OCI-LY1 (cell line): ENCODE results near the gene CRP.

Experiments used
- H2AFZ ChIP-seq: fragments of 200-600 bp; sonication (generic), shearing (Covaris generic); 2 replicates; pipeline ENCODE4 v1.6.0; 2014; ENCODE audit warnings: antibody characterized with exemption, mild to moderate bottlenecking, low read length
- H3F3A ChIP-seq: fragments of 200-600 bp; sonication (generic), shearing (Covaris generic); 2 replicates; pipeline ENCODE4 v1.6.0; 2014; ENCODE audit warnings: mild to moderate bottlenecking, antibody characterized with exemption, low read length, moderate library complexity; ENCODE audit not compliant: insufficient read depth
- H3K27ac ChIP-seq: fragments of 200-600 bp; sonication (generic); 2 replicates; pipeline ENCODE4 v1.5.1; 2014; ENCODE audit warnings: low read length, mixed run types, mild to moderate bottlenecking, low read depth; ENCODE audit not compliant: poor library complexity, severe bottlenecking
- H3K27me3 ChIP-seq: fragments of 200-600 bp; sonication (generic); 2 replicates; pipeline ENCODE4 v1.6.0; 2014; ENCODE audit warnings: antibody characterized with exemption, mild to moderate bottlenecking, low read length, moderate library complexity; ENCODE audit not compliant: insufficient read depth
- H3K36me3 ChIP-seq: fragments of 200-600 bp; sonication (generic); 2 replicates; pipeline ENCODE4 v1.6.1; 2014; ENCODE audit warnings: mild to moderate bottlenecking, antibody characterized with exemption, low read length, moderate library complexity, mixed read lengths; ENCODE audit not compliant: insufficient read depth
- H3K4me1 ChIP-seq: fragments of 200-600 bp; sonication (generic); 2 replicates; pipeline ENCODE4 v1.5.1; 2014; ENCODE audit warnings: mild to moderate bottlenecking, low read length, moderate library complexity; ENCODE audit not compliant: insufficient read depth, severe bottlenecking
- H3K4me2 ChIP-seq: fragments of 200-600 bp; sonication (generic), shearing (Covaris generic); 2 replicates; pipeline ENCODE4 v1.6.1; 2014; ENCODE audit warnings: low read length
- H3K4me3 ChIP-seq: fragments of 200-600 bp; sonication (generic); 2 replicates; pipeline ENCODE4 v1.5.1; 2014; ENCODE audit warnings: low read length, low read depth, mild to moderate bottlenecking, mixed read lengths; ENCODE audit not compliant: poor library complexity, severe bottlenecking
- H3K79me2 ChIP-seq: fragments of 200-600 bp; shearing (Covaris generic); 2 replicates; pipeline ENCODE4 v1.6.1; 2016; ENCODE audit warnings: mixed run types, low read length, mixed read lengths; ENCODE audit not compliant: insufficient read depth
- H3K9ac ChIP-seq: fragments of 200-600 bp; sonication (generic), shearing (Covaris generic); 2 replicates; pipeline ENCODE4 v1.6.1; 2014; ENCODE audit warnings: mild to moderate bottlenecking, low read length, mixed read lengths
- H3K9me2 ChIP-seq: fragments of 200-600 bp; sonication (generic), shearing (Covaris generic); 2 replicates; pipeline ENCODE4 v1.6.1; 2014; ENCODE audit warnings: low read depth, mild to moderate bottlenecking, low read length, mixed read lengths
- H3K9me3 ChIP-seq: fragments of 200-600 bp; shearing (Covaris generic); 2 replicates; pipeline ENCODE4 v1.6.1; 2014; ENCODE audit warnings: low read length, mixed read lengths
- H4K20me1 ChIP-seq: fragments of 200-600 bp; sonication (generic), shearing (Covaris generic); 2 replicates; pipeline ENCODE4 v1.6.0; 2016; ENCODE audit warnings: mild to moderate bottlenecking, low read length; ENCODE audit not compliant: insufficient read depth
- EZH2 ChIP-seq: fragments of 200-600 bp; sonication (generic), shearing (Covaris generic); IDR thresholded peaks from 2 replicates; pipeline ENCODE4 v1.8.0; 2017; ENCODE audit warnings: borderline replicate concordance, mixed run types, mild to moderate bottlenecking, antibody characterized with exemption, low read length, moderate library complexity, mixed read lengths
- TF ChIP-seq, protein P1 (sequence below): fragments of 200-600 bp; sonication (generic), shearing (Covaris generic); IDR thresholded peaks from 2 replicates; pipeline ENCODE4 v1.5.1; 2017; ENCODE audit warnings: mild to moderate bottlenecking, antibody characterized with exemption, low read length, moderate library complexity, mixed read lengths

CRP gene

DNA sequence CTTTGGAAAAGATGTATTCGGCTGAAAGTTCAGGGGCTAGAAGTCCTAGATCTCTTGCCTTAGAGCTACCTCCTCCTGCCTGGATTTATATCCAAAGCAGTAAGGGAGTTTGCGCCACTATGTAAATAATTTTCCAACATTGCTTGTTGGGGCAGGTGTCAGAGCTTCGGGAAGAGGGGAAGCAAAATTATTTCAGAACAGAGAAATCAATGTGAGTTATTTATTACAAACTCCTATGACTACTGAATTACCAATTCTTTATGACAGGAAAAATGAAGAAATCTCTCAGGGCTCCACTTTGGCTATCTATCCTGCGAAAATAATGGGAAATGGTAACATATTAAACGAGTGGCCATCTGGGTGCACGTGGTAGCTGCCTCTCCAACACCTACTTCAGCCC is at the start of gene CRP:
TSS of gene CRP (minus strand) at position 61 of the 400 bp plus-strand sequence. CDS start 104 bp downstream, outside the sequence.
- no peak within 1 kb of the TSS for H3K4me3 ChIP-seq
- H3K79me2 ChIP-seq = no peaks in the 10 kb centered on the region
- H3F3A ChIP-seq = no peaks in the 10 kb centered on the region
- no peaks in the 10 kb centered on the region for H3K4me1 ChIP-seq
- no peaks in the 10 kb centered on the region for H3K27me3 ChIP-seq
- no peak within 1 kb of the TSS for H3K4me2 ChIP-seq
- no peaks in the 10 kb centered on the region for H3K9me2 ChIP-seq
- no peak within 1 kb of the TSS for H3K9ac ChIP-seq
- TF ChIP-seq EZH2 = no peak
- TF ChIP-seq, protein P1, sequence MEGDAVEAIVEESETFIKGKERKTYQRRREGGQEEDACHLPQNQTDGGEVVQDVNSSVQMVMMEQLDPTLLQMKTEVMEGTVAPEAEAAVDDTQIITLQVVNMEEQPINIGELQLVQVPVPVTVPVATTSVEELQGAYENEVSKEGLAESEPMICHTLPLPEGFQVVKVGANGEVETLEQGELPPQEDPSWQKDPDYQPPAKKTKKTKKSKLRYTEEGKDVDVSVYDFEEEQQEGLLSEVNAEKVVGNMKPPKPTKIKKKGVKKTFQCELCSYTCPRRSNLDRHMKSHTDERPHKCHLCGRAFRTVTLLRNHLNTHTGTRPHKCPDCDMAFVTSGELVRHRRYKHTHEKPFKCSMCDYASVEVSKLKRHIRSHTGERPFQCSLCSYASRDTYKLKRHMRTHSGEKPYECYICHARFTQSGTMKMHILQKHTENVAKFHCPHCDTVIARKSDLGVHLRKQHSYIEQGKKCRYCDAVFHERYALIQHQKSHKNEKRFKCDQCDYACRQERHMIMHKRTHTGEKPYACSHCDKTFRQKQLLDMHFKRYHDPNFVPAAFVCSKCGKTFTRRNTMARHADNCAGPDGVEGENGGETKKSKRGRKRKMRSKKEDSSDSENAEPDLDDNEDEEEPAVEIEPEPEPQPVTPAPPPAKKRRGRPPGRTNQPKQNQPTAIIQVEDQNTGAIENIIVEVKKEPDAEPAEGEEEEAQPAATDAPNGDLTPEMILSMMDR = no peak
- peaks cover 4% of the 10 kb centered on the region; the same call in 1 of the 2 replicates for H3K9me3 ChIP-seq
- no peaks in the 10 kb centered on the region for H3K36me3 ChIP-seq
- H4K20me1 ChIP-seq = no peaks in the 10 kb centered on the region
- no peak within 1 kb of the TSS for H3K27ac ChIP-seq
- H2AFZ ChIP-seq = no peak within 1 kb of the TSS

DNA sequence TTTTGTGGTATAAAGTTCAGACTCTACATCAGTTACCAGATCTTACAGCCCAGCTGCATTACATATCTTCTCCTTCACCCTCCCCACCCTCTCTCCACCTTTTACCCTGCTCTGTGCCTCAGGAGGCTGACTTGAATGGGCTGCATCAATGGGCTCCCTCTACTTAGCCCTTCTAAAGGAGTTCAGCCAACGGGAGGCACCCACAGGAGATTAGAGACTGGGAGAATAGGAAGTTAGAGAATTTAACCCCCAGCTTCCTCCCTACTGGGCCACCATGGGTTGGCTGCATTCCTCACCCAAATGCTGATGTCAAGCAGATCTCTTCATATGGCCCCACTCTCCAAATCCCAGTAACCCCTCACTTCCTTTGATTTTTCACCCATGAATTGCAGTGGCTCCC is 49.3 kb upstream of the CRP start:
- Histone ChIP-seq H3K27me3 (no peaks in the 10 kb centered on the region), H3K9ac (no peak overlapping the region), H3K4me1 (no peaks in the 10 kb centered on the region), H3K9me3 (no peaks in the 10 kb centered on the region), H3K27ac (no peak overlapping the region), H3K4me3 (no peak overlapping the region), H3K79me2 (no peaks in the 10 kb centered on the region), H3F3A (no peaks in the 10 kb centered on the region), H4K20me1 (no peaks in the 10 kb centered on the region), H3K36me3 (no peaks in the 10 kb centered on the region; the same call in 1 of the 2 replicates), H2AFZ (no peak overlapping the region), H3K4me2 (no peak overlapping the region), H3K9me2 (no peaks in the 10 kb centered on the region)
- TF ChIP-seq, protein P1 = no peak
- TF ChIP-seq EZH2 = no peak

DNA sequence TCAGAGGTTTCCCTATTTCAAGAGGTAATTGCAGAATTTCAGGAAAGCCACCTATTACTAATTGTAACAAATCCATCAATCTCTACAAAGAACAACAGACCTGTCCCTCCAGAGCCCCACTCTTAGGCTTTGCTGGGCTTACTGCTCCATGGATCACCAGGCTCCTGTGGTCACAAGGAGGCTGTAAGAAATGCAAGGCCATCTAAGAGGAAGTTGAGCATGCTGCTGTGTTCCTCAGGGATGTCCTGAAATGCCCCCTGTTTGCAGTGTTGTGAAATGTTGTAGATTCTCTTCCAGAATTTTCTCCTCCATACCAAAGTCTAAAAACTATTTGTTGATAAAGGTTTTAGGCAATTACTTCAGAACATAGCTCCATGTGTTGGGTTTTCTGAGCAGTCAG is 42.0 kb upstream of the CRP start:
- TF ChIP-seq, protein P1 = no peak
- TF ChIP-seq EZH2 = no peak

More for the DNA sequence above, 42.0 kb upstream of the CRP start:
- H3K9ac ChIP-seq = no peak overlapping the region
- no peak overlapping the region for H3K4me3 ChIP-seq
- no peak overlapping the region for H2AFZ ChIP-seq
- no peaks in the 10 kb centered on the region for H3K27me3 ChIP-seq
- H3K9me2 ChIP-seq = no peaks in the 10 kb centered on the region
- H4K20me1 ChIP-seq = no peaks in the 10 kb centered on the region
- no peak overlapping the region for H3K4me2 ChIP-seq
- no peaks in the 10 kb centered on the region for H3K36me3 ChIP-seq
- no peak overlapping the region for H3K27ac ChIP-seq
- H3K79me2 ChIP-seq = no peaks in the 10 kb centered on the region
- H3F3A ChIP-seq = no peaks in the 10 kb centered on the region
- H3K9me3 ChIP-seq = no peaks in the 10 kb centered on the region
- no peaks in the 10 kb centered on the region for H3K4me1 ChIP-seq
